Muscle layer of duodenum (tissue), 2 donors: ENCODE data around the gene TDRD3.
A peak's percentile ranks its signal among the peaks of the same experiment; 100 is the strongest.
"Not testable (repeated sequence)": the region's sequence is repeated elsewhere in the genome, so short reads cannot be mapped to it uniquely, and the experiment has no call there.

Source experiments
- H3K27ac ChIP-seq: one replicate; pipeline ENCODE4 v1.7.0; 2013; ENCODE audit warnings: mild to moderate bottlenecking, low read length
- H3K27me3 ChIP-seq: one replicate; pipeline ENCODE4 v1.7.0; 2013; ENCODE audit warnings: low read depth, mild to moderate bottlenecking, control low read depth, low read length
- H3K36me3 ChIP-seq, 2 donors: one replicate each; pipeline ENCODE4 v1.7.0; 2013; ENCODE audit warnings: low read length in 2 of 2, control low read depth in 1 of 2, mild to moderate bottlenecking in 1 of 2; ENCODE audit not compliant: insufficient read depth in 2 of 2, control insufficient read depth in 1 of 2
- H3K4me1 ChIP-seq, 2 donors: one replicate each; pipeline ENCODE4 v1.7.0; 2013; ENCODE audit warnings: low read length in 2 of 2, mild to moderate bottlenecking in 2 of 2, control low read depth in 1 of 2, moderate library complexity in 1 of 2; ENCODE audit not compliant: insufficient read depth in 2 of 2, control insufficient read depth in 1 of 2
- H3K4me3 ChIP-seq, 2 donors: one replicate each; pipeline ENCODE4 v1.7.0; 2013; ENCODE audit warnings: low read length in 2 of 2, low read depth in 1 of 2, mild to moderate bottlenecking in 1 of 2
- H3K9me3 ChIP-seq, 2 donors: one replicate each; pipeline ENCODE4 v1.7.0; 2013; ENCODE audit warnings: low read length in 2 of 2, control low read depth in 1 of 2, mild to moderate bottlenecking in 1 of 2; ENCODE audit not compliant: control insufficient read depth in 1 of 2
- donor health status: healthy.

TDRD3 gene

GRCh38 chr13:60370343-60370742 is 26.7 kb upstream of the TDRD3 start:
- no peak overlapping the region for H3K4me3 ChIP-seq
- H3K27me3 ChIP-seq, result no peaks in the 10 kb centered on the region
- no peaks in the 10 kb centered on the region for H3K9me3 ChIP-seq
- H3K4me1 ChIP-seq, result no peaks in the 10 kb centered on the region
- no peak overlapping the region for H3K27ac ChIP-seq
- no peaks in the 10 kb centered on the region for H3K36me3 ChIP-seq

DNA sequence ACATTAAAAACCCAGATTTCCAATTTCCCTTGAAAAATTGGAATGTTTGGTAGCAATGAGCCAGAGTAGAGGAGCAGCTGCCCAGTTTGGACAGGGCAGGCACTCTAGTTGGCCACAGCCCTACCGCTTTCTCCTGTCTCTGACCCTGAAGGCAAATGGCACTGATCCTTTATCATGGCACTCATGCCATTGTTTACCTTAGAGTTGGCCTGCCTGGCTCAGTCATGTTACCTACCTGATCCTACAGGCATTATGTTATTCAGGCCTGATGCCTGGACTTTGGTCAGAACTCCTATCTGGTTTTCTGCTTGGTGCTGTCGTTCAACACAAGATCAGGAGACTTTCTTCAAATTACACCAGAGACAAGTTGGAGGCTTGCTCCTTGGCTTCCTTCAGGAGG is 24.9 kb upstream of the TDRD3 start:
- H3K27ac ChIP-seq, result no peak overlapping the region
- H3K27me3 ChIP-seq, result no peaks in the 10 kb centered on the region

GRCh38 chr13:60379282-60379681 is 17.7 kb upstream of the TDRD3 start:
- H3K27me3 ChIP-seq, H3K9me3 ChIP-seq, H3K36me3 ChIP-seq, H3K27ac ChIP-seq, H3K4me1 ChIP-seq, H3K4me3 ChIP-seq: not testable (repeated sequence)

More for the DNA sequence above, 24.9 kb upstream of the TDRD3 start:
- H3K4me3 ChIP-seq, result no peak overlapping the region
- H3K4me1 ChIP-seq, result no peaks in the 10 kb centered on the region
- no peaks in the 10 kb centered on the region for H3K36me3 ChIP-seq
- H3K9me3 ChIP-seq, result no peaks in the 10 kb centered on the region

DNA sequence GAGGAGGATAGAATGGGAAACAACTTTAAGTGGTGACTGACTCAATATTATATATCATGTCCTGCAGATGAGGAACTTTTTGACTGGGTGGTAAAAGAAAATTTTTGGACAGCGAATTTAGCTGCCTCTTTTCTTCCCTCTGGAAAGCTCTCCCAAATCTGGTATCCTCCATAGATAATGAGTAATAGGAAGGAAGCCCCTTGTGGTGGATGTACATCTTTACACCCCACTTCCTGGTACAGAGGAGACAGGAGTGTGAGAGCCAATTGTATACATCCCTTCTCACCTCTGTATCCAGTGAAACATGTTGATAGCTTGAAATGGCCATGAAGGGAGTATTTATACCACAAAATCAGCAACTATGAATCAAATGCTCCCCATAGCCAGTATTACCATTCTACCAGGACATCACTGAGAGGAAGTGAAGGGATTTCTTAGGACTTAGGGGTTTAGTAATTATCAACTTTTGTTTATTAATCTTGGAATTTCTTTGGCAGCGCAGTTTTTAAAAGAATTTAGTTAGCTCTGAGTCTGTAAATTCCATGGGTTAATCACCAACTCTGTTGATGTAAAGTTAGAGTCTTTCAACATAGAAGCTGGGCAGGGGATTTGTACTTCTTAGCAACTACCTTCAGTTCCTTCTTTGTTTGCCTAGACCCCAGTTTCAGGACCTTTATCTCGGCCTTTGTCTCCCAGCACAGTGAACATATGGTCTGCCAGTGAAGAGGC is 17.0 kb upstream of the TDRD3 start:
- H3K36me3 ChIP-seq, result no peaks in the 10 kb centered on the region
- no peak overlapping the region for H3K4me3 ChIP-seq
- H3K27ac ChIP-seq, result no peak overlapping the region
- H3K9me3 ChIP-seq, result no peaks in the 10 kb centered on the region
- H3K27me3 ChIP-seq, result no peaks in the 10 kb centered on the region
- H3K4me1 ChIP-seq, result no peaks in the 10 kb centered on the region

DNA sequence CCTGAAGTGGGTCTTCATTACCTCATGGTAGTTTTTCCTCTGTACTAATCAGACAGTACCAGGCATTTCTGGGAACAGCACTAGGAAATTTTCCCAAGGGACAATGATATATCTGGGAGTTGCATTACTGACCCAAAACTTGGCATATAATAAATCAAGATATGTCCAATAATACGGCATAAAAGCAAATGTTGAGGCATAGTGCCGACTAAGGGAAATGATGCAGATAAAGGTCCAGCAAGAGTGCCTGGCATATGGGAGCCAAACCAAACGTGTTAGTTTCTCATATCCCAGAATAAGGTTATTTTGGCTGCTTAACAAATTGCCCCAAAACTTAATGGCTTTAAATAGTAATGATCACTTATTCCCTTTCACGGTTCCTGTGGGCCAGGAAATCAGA is 12.1 kb upstream of the TDRD3 start:
- Histone ChIP-seq H3K9me3 (no peaks in the 10 kb centered on the region), H3K4me1 (no peaks in the 10 kb centered on the region), H3K27me3 (no peaks in the 10 kb centered on the region), H3K36me3 (no peaks in the 10 kb centered on the region), H3K27ac (no peak overlapping the region), H3K4me3 (no peak overlapping the region)

DNA sequence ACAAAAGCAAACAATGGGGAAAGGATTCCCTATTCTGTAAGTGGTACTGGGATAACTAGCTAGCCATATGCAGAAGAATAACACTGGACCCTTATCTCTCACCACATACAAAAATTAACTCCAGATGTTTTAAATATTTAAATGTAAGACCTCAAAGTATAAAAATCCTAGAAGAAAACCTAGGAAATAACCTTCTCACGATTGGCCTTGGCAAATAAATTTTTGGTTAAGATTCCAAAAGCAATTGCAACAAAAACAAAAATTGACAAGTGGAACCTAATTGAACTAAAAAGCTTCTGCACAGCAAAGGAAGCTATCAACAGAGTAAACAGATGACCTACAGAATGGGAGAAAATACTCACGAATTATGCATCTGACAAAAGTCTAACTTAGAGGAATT is 10.8 kb upstream of the TDRD3 start:
- Histone ChIP-seq H3K27me3 (no peaks in the 10 kb centered on the region), H3K4me3 (no peak overlapping the region), H3K27ac (no peak overlapping the region), H3K4me1 (no peaks in the 10 kb centered on the region), H3K36me3 (no peaks in the 10 kb centered on the region), H3K9me3 (no peaks in the 10 kb centered on the region)

DNA sequence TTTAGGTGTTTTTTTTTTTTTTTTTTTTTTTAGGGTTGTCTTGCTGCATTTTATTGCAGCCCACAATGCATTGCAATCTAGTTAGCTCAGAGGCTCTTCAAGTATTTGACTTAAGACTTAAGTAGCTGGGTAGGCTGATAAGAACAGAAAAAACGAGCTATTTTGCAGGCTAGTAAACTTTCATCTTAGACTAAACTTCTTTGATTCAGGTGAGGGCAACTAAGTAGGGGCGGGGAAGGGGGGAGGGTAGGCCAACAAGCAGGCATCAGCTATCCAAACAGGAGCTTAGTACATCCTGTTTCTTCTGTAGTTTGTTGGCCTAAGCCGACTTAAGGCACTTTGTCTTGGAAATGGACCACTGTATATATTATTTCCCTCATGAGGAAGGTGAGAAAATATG is 4.9 kb upstream of the TDRD3 start:
- peaks cover 0 to 7% of the 10 kb centered on the region in 2 donors for H3K36me3 ChIP-seq
- no peaks in the 10 kb centered on the region for H3K9me3 ChIP-seq
- H3K4me3 ChIP-seq, result no peak overlapping the region
- no peak overlapping the region for H3K27ac ChIP-seq
- no peaks in the 10 kb centered on the region for H3K27me3 ChIP-seq
- H3K4me1 ChIP-seq, result no peaks in the 10 kb centered on the region

DNA sequence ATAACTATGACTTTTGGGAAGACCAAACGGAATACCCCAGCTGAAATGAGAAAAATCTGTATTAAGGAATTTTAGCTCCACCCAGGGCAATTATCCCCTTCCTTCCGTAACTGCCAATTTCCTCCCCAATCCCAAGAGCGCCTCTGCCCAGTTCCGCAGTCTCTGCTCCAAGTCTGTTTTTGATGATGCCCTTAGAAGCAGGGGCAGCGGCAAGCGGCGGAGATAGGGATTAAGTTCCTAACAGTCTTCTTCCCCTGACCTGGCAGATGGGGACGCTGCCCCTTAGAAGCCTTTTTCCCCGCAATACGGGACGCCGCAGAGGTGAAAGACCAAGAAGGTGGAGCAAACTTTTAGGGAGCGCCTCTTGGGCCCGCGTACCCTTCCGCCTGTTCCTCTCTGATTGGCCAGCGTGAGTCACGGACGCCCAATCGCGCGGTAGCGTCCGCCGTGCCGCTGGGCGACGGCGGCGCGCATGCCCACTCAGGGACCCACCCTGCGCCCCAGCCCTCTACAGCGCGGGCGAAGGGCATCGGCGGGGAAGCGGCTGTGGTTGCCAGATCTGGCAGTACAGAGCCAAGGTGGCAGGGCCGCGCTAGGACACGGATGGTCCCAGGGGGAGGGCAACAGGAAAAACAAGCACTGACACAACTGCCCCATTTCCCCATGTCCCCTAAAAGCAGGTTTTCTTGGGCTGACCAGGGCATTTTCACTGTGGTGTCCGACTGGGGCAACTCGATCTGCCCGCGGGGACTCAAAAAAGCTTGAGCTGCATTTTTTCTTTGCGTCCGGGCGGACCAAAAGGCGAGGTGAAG is 843 bp upstream of the TDRD3 start:
- no peaks in the 10 kb centered on the region for H3K27me3 ChIP-seq
- peaks cover 0 to 7% of the 10 kb centered on the region in 2 donors for H3K36me3 ChIP-seq
- no peaks in the 10 kb centered on the region for H3K9me3 ChIP-seq
- peak overlapping the region; percentile 89 to 96 for H3K4me3 ChIP-seq
- H3K27ac ChIP-seq, result peak overlapping the region; percentile 92
- peaks cover 16 to 19% of the 10 kb centered on the region in 2 donors for H3K4me1 ChIP-seq

DNA sequence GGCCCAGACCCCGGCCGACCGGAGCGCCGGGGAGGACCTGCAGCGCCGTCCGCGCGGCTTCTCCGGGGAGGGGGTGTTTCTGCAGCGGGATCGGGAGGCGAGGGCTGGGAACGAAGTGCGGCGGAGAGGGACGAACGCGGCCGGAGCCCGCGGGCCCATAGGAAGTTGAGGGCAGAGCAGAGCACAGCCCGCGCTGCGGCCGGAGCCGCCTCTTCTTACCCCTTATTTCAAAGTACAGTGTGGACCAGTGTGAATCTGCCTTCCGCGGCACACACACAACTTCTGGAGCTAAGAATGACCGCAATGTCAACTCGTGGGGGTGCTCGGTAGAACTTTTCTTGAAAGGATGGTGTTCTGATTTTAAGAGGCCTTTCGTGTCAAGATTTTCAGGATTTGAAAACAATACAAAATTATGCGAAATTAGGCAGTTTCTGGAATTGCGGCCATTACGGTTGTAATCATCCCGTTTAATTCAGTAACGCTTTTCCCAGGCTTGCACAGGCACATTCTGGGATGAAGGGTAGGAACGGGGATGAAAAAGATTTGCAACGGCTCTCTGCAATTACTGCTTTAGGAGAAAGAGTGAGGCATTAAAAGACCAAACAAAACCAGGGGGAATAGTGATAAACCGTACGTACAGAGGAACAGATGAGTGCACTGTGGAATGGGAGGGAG is 821 bp downstream of the TDRD3 start:
- H3K36me3 ChIP-seq, result peaks cover 0 to 7% of the 10 kb centered on the region in 2 donors
- peak overlapping the region; percentile 76 to 99 for H3K4me3 ChIP-seq
- H3K27ac ChIP-seq, result peak overlapping the region; percentile 91
- no peaks in the 10 kb centered on the region for H3K9me3 ChIP-seq
- H3K27me3 ChIP-seq, result no peaks in the 10 kb centered on the region
- H3K4me1 ChIP-seq, result peaks cover 16 to 19% of the 10 kb centered on the region in 2 donors

GRCh38 chr13:60398379-60398891 is 1.4 kb downstream of the TDRD3 start:
- Histone ChIP-seq H3K27ac (peak overlapping the region; percentile 91), H3K36me3 (peaks cover 0 to 7% of the 10 kb centered on the region in 2 donors), H3K27me3 (no peaks in the 10 kb centered on the region), H3K9me3 (no peaks in the 10 kb centered on the region), H3K4me1 (peaks cover 16 to 19% of the 10 kb centered on the region in 2 donors), H3K4me3 (peak overlapping the region; percentile 76 to 99)
